CD4-positive, alpha-beta T cell (primary cell): ENCODE data around the gene DUOX1. TPM values are rescaled to one million over a fixed set of nuclear protein-coding genes. Genes with fewer than 3 reads are reported as not detected.

Experiments used
- ATAC-seq: fragments of 200-7000 bp; cut with Tn5 transposase; one replicate; pipeline ENCODE4 v1.10.0; 2022; ENCODE audit warnings: mild to moderate bottlenecking; ENCODE audit not compliant: poor library complexity
- CTCF ChIA-PET: fragments of 350-600 bp; sonication (Branson Sonifier 250); formaldehyde crosslinking; loops from one replicate; lab custom pipeline; 2021; ENCODE audit warnings: antibody characterized with exemption, inconsistent platforms; lab: Charles Lee
- POLR2A ChIA-PET: fragments of 350-600 bp; sonication (Branson Sonifier 250); formaldehyde crosslinking; loops from one replicate; lab custom pipeline; 2021; ENCODE audit warnings: antibody characterized with exemption, inconsistent platforms; lab: Charles Lee
- DNase-seq, 14 experiments: peaks; one replicate each; pipeline ENCODE4 v3.0.0-alpha.2; 2013 to 2020; ENCODE audit warnings: mixed read lengths in 2 of 14
- H3K27ac ChIP-seq, 2 donors: one replicate each; pipeline versions ENCODE4 v1.5.1 to v1.7.0; 2013; ENCODE audit warnings: low read length in 2 of 2, low read depth in 1 of 2, mild to moderate bottlenecking in 1 of 2
- H3K27me3 ChIP-seq, 2 experiments: 1 replicate in 1 of 2; 2 replicates in 1 of 2; pipeline versions ENCODE4 v1.6.1 to v1.7.0; 2013; ENCODE audit warnings: low read length in 2 of 2, control low read depth in 1 of 2, mild to moderate bottlenecking in 1 of 2, moderate library complexity in 1 of 2; ENCODE audit not compliant: insufficient read depth in 2 of 2, control insufficient read depth in 1 of 2
- H3K36me3 ChIP-seq: one replicate; pipeline ENCODE4 v1.6.1; 2013; ENCODE audit warnings: low read length, control low read depth; ENCODE audit not compliant: insufficient read depth
- H3K4me1 ChIP-seq: one replicate; pipeline ENCODE4 v1.6.1; 2013; ENCODE audit warnings: low read length, control low read depth; ENCODE audit not compliant: insufficient read depth
- H3K4me3 ChIP-seq: one replicate; pipeline ENCODE4 v1.5.1; 2013; ENCODE audit warnings: mild to moderate bottlenecking, low read length, moderate library complexity
- H3K9me3 ChIP-seq, 2 experiments: 1 replicate in 1 of 2; 2 replicates in 1 of 2; pipeline versions ENCODE4 v1.6.1 to v1.7.0; 2013; ENCODE audit warnings: low read length in 2 of 2, mild to moderate bottlenecking in 2 of 2, control low read depth in 1 of 2, moderate library complexity in 1 of 2; ENCODE audit not compliant: control insufficient read depth in 1 of 2, insufficient read depth in 1 of 2
- H3K27ac Mint-ChIP-seq: one replicate; pipeline ENCODE4 v1.8.0; 2020; ENCODE audit warnings: mixed read lengths
- H3K27me3 Mint-ChIP-seq: one replicate; pipeline ENCODE4 v1.8.0; 2021; ENCODE audit warnings: mixed read lengths
- H3K36me3 Mint-ChIP-seq: one replicate; pipeline ENCODE4 v1.8.0; 2021; ENCODE audit warnings: low read depth, mixed read lengths
- H3K4me1 Mint-ChIP-seq: one replicate; pipeline ENCODE4 v1.8.0; 2021; ENCODE audit warnings: low read depth, mixed read lengths
- H3K4me3 Mint-ChIP-seq: one replicate; pipeline ENCODE4 v1.8.0; 2020; ENCODE audit warnings: mild to moderate bottlenecking, mixed read lengths
- H3K9me3 Mint-ChIP-seq: one replicate; pipeline ENCODE4 v1.8.0; 2020; ENCODE audit warnings: mixed read lengths
- CTCF ChIP-seq: fragments of 200-600 bp; IDR thresholded peaks from one replicate; pipeline ENCODE4 v1.8.0; 2022; ENCODE audit warnings: antibody characterized with exemption, mild to moderate bottlenecking
- intact Hi-C, 2 experiments: fragments of 100-400 bp; cut with DNase I in 1 of 2; cut with micrococcal nuclease in 1 of 2; formaldehyde crosslinking; loops; one replicate each; pipeline versions ENCODE4 v1.15.1 to v1.9.0; 2023 to 2025; cut with DNase I, micrococcal nuclease
- total RNA-seq, 174 experiments: library from RNA in 2 of 174; stranded (reverse) in 2 of 174; gene quantifications; one replicate each; pipeline ENCODE4 v1.2.3 and lab custom pipeline; 2021 to 2026

The DUOX1 gene
- total RNA-seq, 2 experiments from 2014 or later = 0.17 to 0.25 TPM

- CTCF ChIA-PET = no interaction called here
- DNase-seq (no peak), ATAC-seq (no peak)
- H3K36me3 ChIP-seq = no peaks in the 10 kb centered on the region
- intact Hi-C loops = no loop called here
- H3K4me1 Mint-ChIP-seq = no peaks in the 10 kb centered on the region
- no peak for TF ChIP-seq CTCF
- no peak overlapping the region for H3K4me3 Mint-ChIP-seq
- no peaks in the 10 kb centered on the region for H3K9me3 ChIP-seq
- H3K27ac ChIP-seq = no peak overlapping the region
- H3K27ac Mint-ChIP-seq = no peak overlapping the region
- no peak overlapping the region for H3K4me3 ChIP-seq
- no peaks in the 10 kb centered on the region for H3K9me3 Mint-ChIP-seq
- H3K36me3 Mint-ChIP-seq = no peaks in the 10 kb centered on the region
- no peaks in the 10 kb centered on the region for H3K4me1 ChIP-seq
- POLR2A ChIA-PET = no interaction called here
- H3K27me3 Mint-ChIP-seq = no peaks in the 10 kb centered on the region
- H3K27me3 ChIP-seq = no peaks in the 10 kb centered on the region
These were observed 19.3 kb downstream of the DUOX1 start for GRCh38 chr15:45149060-45149459.

DNA sequence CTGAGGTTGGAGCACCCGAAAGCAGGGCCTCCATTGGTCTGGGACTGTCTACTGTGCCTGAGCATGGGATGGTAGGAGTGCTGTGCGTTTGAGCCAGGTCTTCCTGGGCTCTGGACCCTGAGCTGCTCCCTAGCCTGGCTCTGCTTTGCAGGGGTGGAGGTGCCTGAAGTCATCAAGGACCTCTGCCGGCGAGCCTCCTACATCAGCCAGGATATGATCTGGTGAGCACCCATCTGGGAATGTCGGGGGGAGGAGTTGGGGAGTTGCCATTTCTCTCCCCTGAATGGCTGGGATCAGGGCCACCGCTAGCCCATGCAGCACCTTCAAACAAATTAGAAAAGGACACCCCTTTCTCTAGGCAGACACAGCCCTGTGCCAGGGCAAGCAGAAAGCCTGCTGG is 20.7 kb downstream of the DUOX1 start:
- Histone ChIP-seq H3K36me3 (no peaks in the 10 kb centered on the region), H3K27ac (no peak overlapping the region), H3K4me3 (no peak overlapping the region), H3K4me1 (no peaks in the 10 kb centered on the region), H3K9me3 (no peaks in the 10 kb centered on the region), H3K27me3 (no peaks in the 10 kb centered on the region)
- DNase-seq = no peak
- no peaks in the 10 kb centered on the region for H3K36me3 Mint-ChIP-seq
- no peaks in the 10 kb centered on the region for H3K27me3 Mint-ChIP-seq
- no peak overlapping the region for H3K27ac Mint-ChIP-seq
- TF ChIP-seq CTCF = no peak
- intact Hi-C loops = no loop called here
- no peaks in the 10 kb centered on the region for H3K4me1 Mint-ChIP-seq
- POLR2A ChIA-PET = no interaction called here
- no peaks in the 10 kb centered on the region for H3K9me3 Mint-ChIP-seq
- no peak for ATAC-seq
- no peak overlapping the region for H3K4me3 Mint-ChIP-seq
- CTCF ChIA-PET = no interaction called here

DNA sequence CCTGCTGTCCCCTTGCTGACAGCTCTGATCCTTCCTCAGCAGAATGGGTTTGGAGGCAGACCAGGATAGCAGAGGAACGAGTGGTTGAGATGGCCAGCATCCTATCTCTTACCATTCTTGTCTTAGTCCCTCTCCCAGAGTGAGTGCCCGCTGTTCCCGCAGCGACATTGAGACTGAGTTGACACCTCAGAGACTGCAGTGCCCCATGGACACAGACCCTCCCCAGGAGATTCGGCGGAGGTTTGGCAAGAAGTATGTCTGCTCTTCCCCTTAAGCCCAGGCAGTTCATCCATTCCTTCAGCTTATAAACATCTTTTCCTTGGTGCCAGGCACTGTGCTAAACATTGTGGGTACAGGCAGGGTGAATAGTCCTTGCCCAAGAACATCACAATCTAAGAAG is 21.2 kb downstream of the DUOX1 start:
- POLR2A ChIA-PET = no interaction called here
- Mint-ChIP-seq H3K9me3 (no peaks in the 10 kb centered on the region), H3K4me1 (no peaks in the 10 kb centered on the region), H3K27me3 (no peaks in the 10 kb centered on the region), H3K36me3 (no peaks in the 10 kb centered on the region), H3K27ac (no peak overlapping the region), H3K4me3 (no peak overlapping the region)
- Histone ChIP-seq H3K9me3 (no peaks in the 10 kb centered on the region), H3K4me1 (no peaks in the 10 kb centered on the region), H3K36me3 (no peaks in the 10 kb centered on the region), H3K27ac (no peak overlapping the region), H3K27me3 (no peaks in the 10 kb centered on the region), H3K4me3 (no peak overlapping the region)
- CTCF ChIA-PET = no interaction called here
- intact Hi-C loops = no loop called here
- DNase-seq = no peak
- TF ChIP-seq CTCF = no peak
- ATAC-seq = no peak
